HTERT RPE-1 (cell line): ENCODE measurements around the gene PSMG1.
"Not testable (repeated sequence)": the region's sequence is repeated elsewhere in the genome, so short reads cannot be mapped to it uniquely, and the experiment has no call there.

Experiments used
- in situ Hi-C: fragments of 300-500 bp; cut with MboI; formaldehyde crosslinking; loops from 4 replicates; pipeline ENCODE4 v1.14.3; 2020; ENCODE audit warnings: low sequenced_read_pairs

The PSMG1 gene

GRCh38 chr21:39183272-39184049 lies at the start of gene PSMG1:
TSS of gene PSMG1 (minus strand) at chr21:39183451. CDS start at chr21:39183385, 66 bp downstream.
- in situ Hi-C loops: no loop called here

- in situ Hi-C loops: no loop called here
Observed at GRCh38 chr21:39232861-39233291, 49.6 kb upstream of the PSMG1 start.

GRCh38 chr21:39224930-39225329 lies 41.7 kb upstream of the PSMG1 start:
- in situ Hi-C loops: no loop called here

- in situ Hi-C loops: no loop called here
Observed at GRCh38 chr21:39221997-39222486, 38.8 kb upstream of the PSMG1 start.

- in situ Hi-C loops: no loop called here
Observed at GRCh38 chr21:39221282-39221996, 38.2 kb upstream of the PSMG1 start.

GRCh38 chr21:39220875-39221274 lies 37.6 kb upstream of the PSMG1 start:
- in situ Hi-C loops: not testable (repeated sequence)

- in situ Hi-C loops: no loop called here
Observed at GRCh38 chr21:39220150-39220549, 36.9 kb upstream of the PSMG1 start.

GRCh38 chr21:39218082-39218409 lies 34.8 kb upstream of the PSMG1 start:
- in situ Hi-C loops: no loop called here

GRCh38 chr21:39217356-39218081 lies 34.3 kb upstream of the PSMG1 start:
- in situ Hi-C loops: no loop called here

- in situ Hi-C loops: no loop called here
Observed at GRCh38 chr21:39216290-39216689, 33.0 kb upstream of the PSMG1 start.

GRCh38 chr21:39215078-39215477 lies 31.8 kb upstream of the PSMG1 start:
- in situ Hi-C loops: no loop called here

- in situ Hi-C loops: no loop called here
Observed at GRCh38 chr21:39209334-39209688, 26.1 kb upstream of the PSMG1 start.

- in situ Hi-C loops: no loop called here
Observed at GRCh38 chr21:39208624-39209333, 25.5 kb upstream of the PSMG1 start.

GRCh38 chr21:39204134-39204533 lies 20.9 kb upstream of the PSMG1 start:
- in situ Hi-C loops: no loop called here

- in situ Hi-C loops: no loop called here
Observed at GRCh38 chr21:39198800-39199199, 15.5 kb upstream of the PSMG1 start.

GRCh38 chr21:39197448-39198233 lies 14.4 kb upstream of the PSMG1 start:
- in situ Hi-C loops: no loop called here

- in situ Hi-C loops: no loop called here
Observed at GRCh38 chr21:39196838-39197237, 13.6 kb upstream of the PSMG1 start.

- in situ Hi-C loops: no loop called here
Observed at GRCh38 chr21:39196310-39196709, 13.1 kb upstream of the PSMG1 start.

- in situ Hi-C loops: no loop called here
Observed at GRCh38 chr21:39193380-39193779, 10.1 kb upstream of the PSMG1 start.
